Testis (tissue), 2 donors: ENCODE data around the gene AASDHPPT.

Experiments
- CTCF ChIP-seq, 3 experiments: fragments of 450-650 bp in 2 of 3; fragments of 200-600 bp in 1 of 3; sonication (generic) in 1 of 3; IDR thresholded peaks; one replicate each; pipeline ENCODE4 v1.5.1; 2016 to 2019; ENCODE audit warnings: antibody characterized with exemption in 3 of 3, mild to moderate bottlenecking in 2 of 3, moderate library complexity in 1 of 3
- POLR2A ChIP-seq: fragments of 450-650 bp; IDR thresholded peaks from one replicate; pipeline ENCODE4 v1.6.1; 2017; ENCODE audit warnings: antibody characterized with exemption, mild to moderate bottlenecking, moderate library complexity

GRCh38 chr11:106031936-106032335 is 45.5 kb upstream of the AASDHPPT start:
- TF ChIP-seq POLR2A (no peak), CTCF (IDR thresholded peaks at IDR 0.05) (no peak)
